IMR-90 (cell line): ENCODE measurements around the gene ATP23. TPM values are rescaled to one million over a fixed set of nuclear protein-coding genes. Genes with fewer than 3 reads are reported as not detected.
A peak's percentile ranks its signal among the peaks of the same experiment; 100 is the strongest.

Source experiments
- ATAC-seq: fragments of 200-7000 bp; cut with Tn5 transposase; 2 replicates; pipeline ENCODE4 v1.9.1; 2020; ENCODE audit warnings: low read depth, mild to moderate bottlenecking, moderate library complexity
- BruUV-seq: library from RNA; stranded (reverse); fragments of 400-500 nt; replicated peaks from 2 replicates; lab custom pipeline; 2021; lab: Mats Ljungman, UMichigan
- CTCF ChIA-PET: fragments of 300-600 bp; formaldehyde crosslinking; extraction: SDS; loops from one replicate; lab custom pipeline; 2021; ENCODE audit warnings: antibody characterized with exemption; lab: Yijun Ruan, JAX
- POLR2A ChIA-PET: fragments of 300-600 bp; sonication (Branson Sonifier 250); formaldehyde crosslinking; loops from one replicate; lab custom pipeline; 2022; ENCODE audit warnings: antibody characterized with exemption; ENCODE audit not compliant: unreplicated experiment; lab: Charles Lee
- DNase-seq: peaks from one replicate; pipeline ENCODE4 v3.0.0; 2013
- H2AFZ ChIP-seq: replicated peaks from 2 replicates; pipeline ENCODE3; 2013; ENCODE audit warnings: low read length, mild to moderate bottlenecking; ENCODE audit not compliant: poor library complexity
- H2AK5ac ChIP-seq: 2 replicates; pipeline ENCODE4 v1.6.1; 2013; ENCODE audit warnings: low read depth, low read length, inconsistent platforms
- H2AK9ac ChIP-seq: replicated peaks from 2 replicates; pipeline ENCODE3; 2013; ENCODE audit warnings: mild to moderate bottlenecking, low read depth, low read length, moderate library complexity; ENCODE audit not compliant: poor library complexity
- H2BK120ac ChIP-seq: 2 replicates; pipeline ENCODE4 v1.6.1; 2013; ENCODE audit warnings: low read depth, low read length, inconsistent platforms
- H2BK15ac ChIP-seq: 3 replicates; pipeline ENCODE4 v1.6.1; 2013; ENCODE audit warnings: low read depth, low read length, inconsistent platforms
- H2BK20ac ChIP-seq: 2 replicates; pipeline ENCODE4 v1.6.1; 2013; ENCODE audit warnings: low read depth, mild to moderate bottlenecking, inconsistent platforms, low read length, moderate library complexity
- H2BK5ac ChIP-seq: 2 replicates; pipeline ENCODE4 v1.6.1; 2013; ENCODE audit warnings: mild to moderate bottlenecking, low read depth, low read length, inconsistent platforms; ENCODE audit not compliant: poor library complexity, severe bottlenecking
- H3K14ac ChIP-seq: replicated peaks from 2 replicates; pipeline ENCODE4 v1.6.1; 2013; ENCODE audit warnings: low read depth, low read length, inconsistent platforms
- H3K18ac ChIP-seq: 2 replicates; pipeline ENCODE4 v1.6.1; 2013; ENCODE audit warnings: low read depth, low read length, control low read depth
- H3K23ac ChIP-seq: 2 replicates; pipeline ENCODE4 v1.6.1; 2013; ENCODE audit warnings: low read depth, low read length, inconsistent platforms
- H3K27ac ChIP-seq: 2 replicates; pipeline ENCODE4 v1.5.1; 2013; ENCODE audit warnings: mild to moderate bottlenecking, control low read depth, low read length; ENCODE audit not compliant: insufficient read depth
- H3K27me3 ChIP-seq: 2 replicates; pipeline ENCODE4 v1.6.1; 2013; ENCODE audit warnings: low read length; ENCODE audit not compliant: control insufficient read depth, insufficient read depth
- H3K36me3 ChIP-seq: 2 replicates; pipeline ENCODE4 v1.6.1; 2013; ENCODE audit warnings: low read length, mixed read lengths; ENCODE audit not compliant: control insufficient read depth, insufficient read depth
- H3K4ac ChIP-seq: 2 replicates; pipeline ENCODE4 v1.6.1; 2013; ENCODE audit warnings: low read depth, low read length, inconsistent platforms
- H3K4me1 ChIP-seq: 2 replicates; pipeline ENCODE4 v1.6.1; 2013; ENCODE audit warnings: low read length, mixed read lengths; ENCODE audit not compliant: control insufficient read depth, insufficient read depth
- H3K4me2 ChIP-seq: 2 replicates; pipeline ENCODE4 v1.6.1; 2013; ENCODE audit warnings: low read depth, mild to moderate bottlenecking, control low read depth, low read length, moderate library complexity
- H3K4me3 ChIP-seq: 2 replicates; pipeline ENCODE4 v1.5.1; 2013; ENCODE audit warnings: low read depth, mild to moderate bottlenecking, control low read depth, low read length, moderate library complexity; ENCODE audit not compliant: insufficient read depth
- H3K56ac ChIP-seq: 2 replicates; pipeline ENCODE4 v1.6.1; 2013; ENCODE audit warnings: low read length, inconsistent platforms; ENCODE audit not compliant: insufficient read depth; ENCODE audit errors: extremely low read depth
- H3K79me1 ChIP-seq, 2 experiments: 2 replicates each; pipeline ENCODE4 v1.6.1; 2013; ENCODE audit warnings: low read length in 2 of 2, inconsistent platforms in 1 of 2, low read depth in 1 of 2
- H3K9ac ChIP-seq: 2 replicates; pipeline ENCODE4 v1.6.1; 2013; ENCODE audit warnings: low read depth, low read length, control low read depth
- H3K9me1 ChIP-seq: 2 replicates; pipeline ENCODE4 v1.6.1; 2013; ENCODE audit warnings: low read length, inconsistent platforms; ENCODE audit not compliant: insufficient read depth
- H3K9me3 ChIP-seq: 2 replicates; pipeline ENCODE4 v1.6.1; 2013; ENCODE audit warnings: low read length; ENCODE audit not compliant: control insufficient read depth, insufficient read depth
- H4K20me1 ChIP-seq: 2 replicates; pipeline ENCODE4 v1.6.1; 2013; ENCODE audit warnings: low read length, inconsistent platforms; ENCODE audit not compliant: insufficient read depth
- H4K5ac ChIP-seq: 2 replicates; pipeline ENCODE4 v1.6.1; 2013; ENCODE audit warnings: mild to moderate bottlenecking, low read depth, low read length, control low read depth
- H4K8ac ChIP-seq, 2 experiments: 2 replicates each; pipeline ENCODE4 v1.6.1; 2013; ENCODE audit warnings: low read depth in 2 of 2, low read length in 2 of 2, control low read depth in 1 of 2, inconsistent platforms in 1 of 2
- H4K91ac ChIP-seq: 2 replicates; pipeline ENCODE4 v1.6.1; 2013; ENCODE audit warnings: low read depth, low read length, inconsistent platforms; ENCODE audit not compliant: insufficient read depth
- BHLHE40 ChIP-seq: fragments of 150-350 bp; IDR thresholded peaks from 2 replicates; pipeline ENCODE4 v1.6.1; 2016; ENCODE audit warnings: mild to moderate bottlenecking, low read depth, low read length
- CEBPB ChIP-seq: IDR thresholded peaks from 2 replicates; pipeline ENCODE4 v1.6.1; 2012; ENCODE audit warnings: low read depth, low read length, improper control_type of control experiment
- CHD1 ChIP-seq: IDR thresholded peaks from 2 replicates; pipeline ENCODE4 v1.6.1; 2012; ENCODE audit warnings: low read depth, low read length, improper control_type of control experiment
- CTCF ChIP-seq: conservative IDR thresholded peaks from 2 replicates; pipeline ENCODE4 v1.5.1; 2012; ENCODE audit warnings: mild to moderate bottlenecking, low read depth, low read length, improper control_type of control experiment
- FOS ChIP-seq: fragments of 150-350 bp; IDR thresholded peaks from 2 replicates; pipeline ENCODE4 v1.6.1; 2016; ENCODE audit warnings: low read depth, low read length
- MAFK ChIP-seq: IDR thresholded peaks from 2 replicates; pipeline ENCODE4 v1.6.1; 2012; ENCODE audit warnings: low read depth, low read length, improper control_type of control experiment
- MAZ ChIP-seq: IDR thresholded peaks from 2 replicates; pipeline ENCODE4 v1.6.1; 2012; ENCODE audit warnings: low read depth, mild to moderate bottlenecking, low read length, improper control_type of control experiment, moderate library complexity, borderline replicate concordance
- MXI1 ChIP-seq: IDR thresholded peaks from 2 replicates; pipeline ENCODE4 v1.6.1; 2012; ENCODE audit warnings: low read depth, mild to moderate bottlenecking, low read length, moderate library complexity, borderline replicate concordance
- NFE2L2 ChIP-seq: fragments of 150-350 bp; IDR thresholded peaks from 2 replicates; pipeline ENCODE4 v1.6.1; 2016; ENCODE audit warnings: low read depth, mild to moderate bottlenecking, low read length
- POLR2A ChIP-seq: IDR thresholded peaks from 2 replicates; pipeline ENCODE4 v1.6.1; 2012; ENCODE audit warnings: mild to moderate bottlenecking, low read depth, low read length
- RAD21 ChIP-seq: IDR thresholded peaks from 2 replicates; pipeline ENCODE4 v1.6.1; 2012; ENCODE audit warnings: low read length, improper control_type of control experiment
- RCOR1 ChIP-seq: IDR thresholded peaks from 2 replicates; pipeline ENCODE4 v1.6.1; 2012; ENCODE audit warnings: mild to moderate bottlenecking, low read length, improper control_type of control experiment; ENCODE audit not compliant: insufficient replicate concordance
- RFX5 ChIP-seq: IDR thresholded peaks from 2 replicates; pipeline ENCODE4 v1.8.0; 2012; ENCODE audit warnings: low read depth, mild to moderate bottlenecking, low read length, moderate library complexity
- SMC3 ChIP-seq: fragments of 150-350 bp; IDR thresholded peaks from 2 replicates; pipeline ENCODE4 v1.6.1; 2016; ENCODE audit warnings: low read depth, mild to moderate bottlenecking, antibody characterized with exemption, low read length, moderate library complexity
- USF2 ChIP-seq: fragments of 150-350 bp; IDR thresholded peaks from 2 replicates; pipeline ENCODE4 v1.6.1; 2017; ENCODE audit warnings: mild to moderate bottlenecking, antibody characterized with exemption, low read length, low read depth
- WGBS, 2 experiments: methylation state at CpG; one replicate each; pipeline versions ENCODE4 v1.1.5 to v1.1.7; 2013; ENCODE audit warnings: missing lambda C conversion rate in 2 of 2; ENCODE audit not compliant: insufficient read length in 1 of 2; ENCODE audit errors: extremely low coverage in 2 of 2; 5-methylcytosine and 5-hydroxymethylcytosine counted together
- dilution Hi-C: fragments of 300-500 bp; cut with HindIII; formaldehyde crosslinking; loops from one replicate; pipeline ENCODE4 v1.14.3; 2018; ENCODE audit warnings: low sequenced_read_pairs; ENCODE audit not compliant: unreplicated experiment
- in situ Hi-C: fragments of 300-500 bp; cut with MboI; formaldehyde crosslinking; loops from 3 replicates; pipeline ENCODE4 v1.14.3; 2019; ENCODE audit warnings: low sequenced_read_pairs, inconsistent platforms, mixed read lengths
- intact Hi-C: fragments of 100-400 bp; cut with micrococcal nuclease; formaldehyde crosslinking; loops from 2 replicates; pipeline ENCODE4 v1.10.0; 2022
- polyA plus RNA-seq, 3 experiments: library from polyadenylated mRNA; depleted of rRNA; stranded (reverse); fragments of >200 nt; gene quantifications; 2 replicates each; pipeline ENCODE4 v1.2.3, GENCODE V29; 2012; ENCODE audit warnings: low replicate concordance in 1 of 3
- total RNA-seq: library from RNA; depleted of rRNA; stranded (reverse); fragments of >200 nt; gene quantifications from 2 replicates; pipeline ENCODE4 v1.2.3, GENCODE V29; 2012
- TF ChIP-seq, protein P1 (sequence below): fragments of 150-350 bp; IDR thresholded peaks from 2 replicates; pipeline ENCODE4 v1.6.1; 2016; ENCODE audit warnings: low read depth, mild to moderate bottlenecking, low read length, moderate library complexity, borderline replicate concordance

Gene ATP23
- total and polyA plus RNA-seq, 2 of the 4 experiments (the other 2 are of a cell fraction) = 6.4 to 7.2 TPM

GRCh38 chr12:57907281-57907680, 34.1 kb upstream of the ATP23 start:
- H4K5ac ChIP-seq = no peak overlapping the region
- H2BK5ac ChIP-seq = no peak overlapping the region
- BruUV-seq = no TSS peak
- no peak overlapping the region for H4K8ac ChIP-seq
- intact Hi-C loops = no loop called here
- H3K4me1 ChIP-seq = peaks cover 3% of the 10 kb centered on the region
- ChIA-PET POLR2A (no interaction called here), CTCF (interaction anchor here (1.1 kb wide), 1 partner anchor 104 kb away, joined by 3 read pairs; no protein-coding TSS in a partner anchor)
- H3K4me2 ChIP-seq = no peak overlapping the region
- peak overlapping the region; percentile 18 for H2AFZ ChIP-seq
- H2BK15ac ChIP-seq = no peak overlapping the region
- no peak overlapping the region for H2BK20ac ChIP-seq
- dilution Hi-C loops = no loop called here
- no peak for TF ChIP-seq MAFK
- no peak for TF ChIP-seq NFE2L2
- TF ChIP-seq, protein P1, sequence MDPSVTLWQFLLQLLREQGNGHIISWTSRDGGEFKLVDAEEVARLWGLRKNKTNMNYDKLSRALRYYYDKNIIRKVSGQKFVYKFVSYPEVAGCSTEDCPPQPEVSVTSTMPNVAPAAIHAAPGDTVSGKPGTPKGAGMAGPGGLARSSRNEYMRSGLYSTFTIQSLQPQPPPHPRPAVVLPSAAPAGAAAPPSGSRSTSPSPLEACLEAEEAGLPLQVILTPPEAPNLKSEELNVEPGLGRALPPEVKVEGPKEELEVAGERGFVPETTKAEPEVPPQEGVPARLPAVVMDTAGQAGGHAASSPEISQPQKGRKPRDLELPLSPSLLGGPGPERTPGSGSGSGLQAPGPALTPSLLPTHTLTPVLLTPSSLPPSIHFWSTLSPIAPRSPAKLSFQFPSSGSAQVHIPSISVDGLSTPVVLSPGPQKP = no peak
- TF ChIP-seq POLR2A = no peak
- no peak for TF ChIP-seq RAD21
- TF ChIP-seq FOS = no peak
- no peak for TF ChIP-seq RCOR1
- no peak for TF ChIP-seq USF2
- no peak for TF ChIP-seq MAZ
- TF ChIP-seq CTCF = no peak
- TF ChIP-seq BHLHE40 = no peak
- TF ChIP-seq RFX5 = no peak
- TF ChIP-seq MXI1 = no peak
- no peak for TF ChIP-seq CHD1
- TF ChIP-seq CEBPB = no peak
- TF ChIP-seq SMC3 = no peak
- no peak overlapping the region for H3K4ac ChIP-seq
- no peak overlapping the region for H3K14ac ChIP-seq
- no peak overlapping the region for H2AK9ac ChIP-seq
- WGBS, 2 experiments = 80% methylated on average over 1 of the region's 3 CpGs; no CpG with 5 or more reads in 1 of the 2 experiments
- no peak overlapping the region for H3K23ac ChIP-seq
- no peak overlapping the region for H3K56ac ChIP-seq
- no peaks in the 10 kb centered on the region for H3K36me3 ChIP-seq
- no peaks in the 10 kb centered on the region for H3K9me1 ChIP-seq
- no peak overlapping the region for H3K4me3 ChIP-seq
- peaks cover 38% of the 10 kb centered on the region for H3K27me3 ChIP-seq
- H4K91ac ChIP-seq = no peak overlapping the region
- H2AK5ac ChIP-seq = no peak overlapping the region
- no peak overlapping the region for H3K18ac ChIP-seq
- no peaks in the 10 kb centered on the region; a peak in 1 of 4 replicates for H3K79me1 ChIP-seq
- no peak overlapping the region for H3K9ac ChIP-seq
- H2BK120ac ChIP-seq = no peak overlapping the region
- no peak overlapping the region for H3K27ac ChIP-seq
- DNase-seq (no peak), ATAC-seq (no peak)
- H3K9me3 ChIP-seq = no peaks in the 10 kb centered on the region
- in situ Hi-C loops = loop anchor here (5.0 kb wide), 1 partner anchor 80 kb away; no protein-coding TSS in a partner anchor
- H4K20me1 ChIP-seq = no peaks in the 10 kb centered on the region
